ENCODE measurements around the gene DPYSL3. TPM values are rescaled to one million over a fixed set of nuclear protein-coding genes. Genes with fewer than 3 reads are reported as not detected.

The DPYSL3 gene
- total RNA-seq, 1 donor from 2014 or later: 102 TPM

- Mint-ChIP-seq H3K9me3 (no peaks in the 10 kb centered on the region), H3K4me1 (peaks cover 8% of the 10 kb centered on the region), H3K4me3 (no peak overlapping the region), H3K27ac (ENCODE audit: unreplicated experiment) (peak overlapping the region; percentile 20), H3K27me3 (ENCODE audit: low read depth) (no peaks in the 10 kb centered on the region), H3K36me3 (ENCODE audit: low read depth) (no peaks in the 10 kb centered on the region)
- TF ChIP-seq CTCF (conservative IDR thresholded peaks at IDR 0.05): no peak
- no peak for DNase-seq (ENCODE audit: low read depth, low spot score)
Observed at GRCh38 chr5:147360816-147361215, 149.1 kb downstream of the DPYSL3 start.

DNA sequence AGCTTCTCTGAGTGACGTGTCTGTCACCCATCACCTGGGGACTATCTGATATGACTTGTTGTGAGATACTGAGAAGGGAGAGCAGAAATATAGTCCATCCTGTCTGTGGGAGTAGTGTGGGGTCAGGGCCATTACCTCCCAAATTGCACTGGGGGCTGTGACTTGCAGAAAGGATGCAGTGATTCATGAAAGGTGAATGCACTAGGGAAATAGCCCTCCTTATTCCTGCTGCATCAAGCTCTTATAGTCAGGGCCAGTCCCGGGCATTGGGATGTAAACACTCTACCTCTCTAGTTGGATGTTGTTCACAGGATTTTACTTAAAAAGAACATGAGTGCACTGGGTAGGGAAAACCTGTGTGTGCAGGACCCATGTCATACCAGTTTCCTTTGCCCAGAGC, 150.3 kb downstream of the DPYSL3 start:
- H3K36me3 Mint-ChIP-seq (ENCODE audit: low read depth): no peaks in the 10 kb centered on the region
- DNase-seq (ENCODE audit: low read depth, low spot score): no peak
- no peak overlapping the region for H3K4me3 Mint-ChIP-seq
- peaks cover 8% of the 10 kb centered on the region for H3K4me1 Mint-ChIP-seq
- no peaks in the 10 kb centered on the region for H3K27me3 Mint-ChIP-seq (ENCODE audit: low read depth)
- no peak for TF ChIP-seq CTCF (conservative IDR thresholded peaks at IDR 0.05)
- no peaks in the 10 kb centered on the region for H3K9me3 Mint-ChIP-seq
- H3K27ac Mint-ChIP-seq (ENCODE audit: unreplicated experiment): no peak overlapping the region

DNA sequence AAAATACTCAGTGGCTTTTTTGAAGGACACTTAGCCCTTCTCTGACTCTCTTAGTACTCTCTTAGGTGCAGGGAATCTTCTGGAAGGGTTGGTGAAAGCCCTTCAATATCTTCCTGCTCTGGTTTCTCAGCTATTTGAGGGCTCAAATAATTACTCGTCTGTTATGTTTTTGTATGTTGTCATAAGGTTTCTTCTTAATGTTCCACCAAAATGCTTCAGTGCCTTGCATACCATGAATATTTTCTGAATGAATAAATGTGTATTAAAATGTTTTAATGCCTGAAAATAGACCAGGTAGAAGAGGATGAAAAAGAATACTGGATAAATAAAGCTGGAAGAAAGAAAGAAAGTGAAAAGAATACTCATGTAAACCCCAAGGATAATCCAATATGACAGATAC, 150.8 kb downstream of the DPYSL3 start:
- no peaks in the 10 kb centered on the region for H3K27me3 Mint-ChIP-seq (ENCODE audit: low read depth)

DNA sequence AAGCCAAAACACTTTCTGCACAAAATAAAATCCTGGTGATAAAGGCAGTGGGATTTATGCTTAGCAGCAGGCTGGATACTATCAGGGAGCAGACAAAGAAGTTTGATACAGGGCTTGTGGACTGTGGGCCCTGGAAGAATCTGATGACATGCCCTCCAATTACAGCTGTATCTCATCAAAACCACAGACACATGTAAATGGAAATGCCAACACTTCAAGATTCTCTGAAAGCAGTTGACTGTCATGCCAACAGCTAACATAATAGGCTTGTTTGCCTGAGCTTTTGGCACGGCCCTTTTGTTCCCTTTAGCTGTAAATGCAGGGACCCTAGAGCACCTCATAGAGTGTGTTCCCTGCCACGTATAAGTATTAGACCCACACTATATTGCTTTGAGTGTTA, 160.6 kb downstream of the DPYSL3 start:
- H3K4me1 Mint-ChIP-seq: no peaks in the 10 kb centered on the region
- H3K9me3 Mint-ChIP-seq: no peaks in the 10 kb centered on the region
- TF ChIP-seq CTCF (conservative IDR thresholded peaks at IDR 0.05): no peak
- H3K27me3 Mint-ChIP-seq (ENCODE audit: low read depth): no peaks in the 10 kb centered on the region
- H3K4me3 Mint-ChIP-seq: no peak overlapping the region
- DNase-seq (ENCODE audit: low read depth, low spot score): no peak
- no peaks in the 10 kb centered on the region for H3K36me3 Mint-ChIP-seq (ENCODE audit: low read depth)
- no peak overlapping the region for H3K27ac Mint-ChIP-seq (ENCODE audit: unreplicated experiment)

More for the DNA sequence above, 150.8 kb downstream of the DPYSL3 start:
- H3K9me3 Mint-ChIP-seq: no peaks in the 10 kb centered on the region
- H3K4me1 Mint-ChIP-seq: peaks cover 8% of the 10 kb centered on the region
- H3K27ac Mint-ChIP-seq (ENCODE audit: unreplicated experiment): no peak overlapping the region
- no peak overlapping the region for H3K4me3 Mint-ChIP-seq
- no peak for TF ChIP-seq CTCF (conservative IDR thresholded peaks at IDR 0.05)
- no peaks in the 10 kb centered on the region for H3K36me3 Mint-ChIP-seq (ENCODE audit: low read depth)
- DNase-seq (ENCODE audit: low read depth, low spot score): no peak

- TF ChIP-seq CTCF (conservative IDR thresholded peaks at IDR 0.05): no peak
Observed at GRCh38 chr5:147348451-147348850, 161.4 kb downstream of the DPYSL3 start.

DNA sequence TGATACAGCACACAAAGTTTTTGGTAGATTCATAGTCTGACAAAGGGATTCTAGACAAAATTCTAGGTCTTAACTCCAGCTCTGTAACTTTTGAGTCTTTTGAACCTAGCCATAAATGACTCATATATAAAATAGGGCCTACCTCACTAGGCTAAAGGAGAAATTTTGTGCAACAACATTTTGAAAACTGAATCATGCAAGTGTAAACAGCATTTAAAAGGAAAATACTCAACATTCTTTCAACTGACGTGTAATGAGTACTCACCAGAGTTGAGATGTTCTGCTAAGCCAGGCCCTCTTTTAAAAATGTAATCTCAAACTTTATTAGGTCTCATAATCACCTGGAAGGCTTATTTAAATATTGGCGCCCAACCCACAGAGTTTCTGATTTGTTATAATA, 161.8 kb downstream of the DPYSL3 start:
- Mint-ChIP-seq H3K36me3 (ENCODE audit: low read depth) (no peaks in the 10 kb centered on the region), H3K4me1 (no peaks in the 10 kb centered on the region), H3K27ac (ENCODE audit: unreplicated experiment) (no peak overlapping the region), H3K4me3 (no peak overlapping the region), H3K9me3 (no peaks in the 10 kb centered on the region), H3K27me3 (ENCODE audit: low read depth) (no peaks in the 10 kb centered on the region)
- TF ChIP-seq CTCF (conservative IDR thresholded peaks at IDR 0.05): no peak
- no peak for DNase-seq (ENCODE audit: low read depth, low spot score)

More at GRCh38 chr5:147348451-147348850, 161.4 kb downstream of the DPYSL3 start:
- Mint-ChIP-seq H3K36me3 (ENCODE audit: low read depth) (no peaks in the 10 kb centered on the region), H3K9me3 (no peaks in the 10 kb centered on the region), H3K4me1 (no peaks in the 10 kb centered on the region), H3K4me3 (no peak overlapping the region), H3K27me3 (ENCODE audit: low read depth) (no peaks in the 10 kb centered on the region), H3K27ac (ENCODE audit: unreplicated experiment) (no peak overlapping the region)
- no peak for DNase-seq (ENCODE audit: low read depth, low spot score)

Measured in neural crest cell (in vitro differentiated cells).